ENCODE measurements around the gene CLTCL1. TPM values are rescaled to one million over a fixed set of nuclear protein-coding genes. Genes with fewer than 3 reads are reported as not detected.

The CLTCL1 gene
- total RNA-seq, 4 donors from 2014 or later: 5.7 to 11.7 (median 8.4) TPM

- 74 to 76% methylated on average over 4 of the region's 4 CpGs for WGBS, 2 donors (ENCODE audit: low coverage in 1 of 2)
- ATAC-seq: no peak
- no peaks in the 10 kb centered on the region for H3K27me3 ChIP-seq
- H3K4me1 ChIP-seq: no peaks in the 10 kb centered on the region
- no peak overlapping the region for H3K4me3 ChIP-seq
- H3K9me3 ChIP-seq: peaks cover 0 to 5% (median 0%) of the 10 kb centered on the region in 3 donors
- H3K27ac ChIP-seq: no peak overlapping the region
- no peak for TF ChIP-seq EP300 (IDR thresholded peaks at IDR 0.05)
- no peak for TF ChIP-seq POLR2A (IDR thresholded peaks at IDR 0.05)
- TF ChIP-seq CTCF (IDR thresholded peaks at IDR 0.05): no peak
- no peak for TF ChIP-seq POLR2AphosphoS5 (IDR thresholded peaks at IDR 0.05)
- H3K36me3 ChIP-seq: peaks cover 0 to 29% of the 10 kb centered on the region in 2 donors
Measured at GRCh38 chr22:19271273-19271855, 20.2 kb downstream of the CLTCL1 start.

GRCh38 chr22:19270873-19271272, 20.6 kb downstream of the CLTCL1 start:
- TF ChIP-seq POLR2A (IDR thresholded peaks at IDR 0.05): no peak
- no peak for TF ChIP-seq POLR2AphosphoS5 (IDR thresholded peaks at IDR 0.05)
- TF ChIP-seq EP300 (IDR thresholded peaks at IDR 0.05): no peak
- no peak for TF ChIP-seq CTCF (IDR thresholded peaks at IDR 0.05)
- Histone ChIP-seq H3K4me1 (no peaks in the 10 kb centered on the region), H3K9me3 (peaks cover 0 to 10% (median 0%) of the 10 kb centered on the region in 3 donors), H3K36me3 (peaks cover 0 to 29% of the 10 kb centered on the region in 2 donors), H3K4me3 (no peak overlapping the region), H3K27me3 (no peaks in the 10 kb centered on the region), H3K27ac (no peak overlapping the region)
- WGBS, 2 donors (ENCODE audit: low coverage in 1 of 2): 100% methylated on average over 1 of the region's 1 CpG
- no peak for ATAC-seq

- Histone ChIP-seq H3K27me3 (no peaks in the 10 kb centered on the region), H3K27ac (no peak overlapping the region), H3K4me3 (no peak overlapping the region), H3K9me3 (peaks cover 0 to 13% (median 0%) of the 10 kb centered on the region in 3 donors), H3K36me3 (peaks cover 0 to 21% of the 10 kb centered on the region in 2 donors), H3K4me1 (no peaks in the 10 kb centered on the region)
- ATAC-seq: no peak
- 96% methylated on average over 2 of the region's 2 CpGs for WGBS, 2 donors (ENCODE audit: low coverage in 1 of 2)
- TF ChIP-seq CTCF (IDR thresholded peaks at IDR 0.05) (no peak), EP300 (IDR thresholded peaks at IDR 0.05) (no peak), POLR2AphosphoS5 (IDR thresholded peaks at IDR 0.05) (no peak), POLR2A (IDR thresholded peaks at IDR 0.05) (no peak)
Measured at GRCh38 chr22:19266547-19267086, 24.9 kb downstream of the CLTCL1 start.

GRCh38 chr22:19265779-19266178, 25.7 kb downstream of the CLTCL1 start:
- ATAC-seq: no peak
- TF ChIP-seq CTCF (IDR thresholded peaks at IDR 0.05): no peak
- no peak for TF ChIP-seq EP300 (IDR thresholded peaks at IDR 0.05)
- no peak for TF ChIP-seq POLR2A (IDR thresholded peaks at IDR 0.05)
- TF ChIP-seq POLR2AphosphoS5 (IDR thresholded peaks at IDR 0.05): no peak
- Histone ChIP-seq H3K4me3 (no peak overlapping the region), H3K9me3 (peaks cover 0 to 13% (median 0%) of the 10 kb centered on the region in 3 donors), H3K27ac (no peak overlapping the region), H3K4me1 (no peaks in the 10 kb centered on the region), H3K27me3 (no peaks in the 10 kb centered on the region), H3K36me3 (peaks cover 0 to 18% of the 10 kb centered on the region in 2 donors)
- 95 to 100% methylated on average over 2 of the region's 2 CpGs for WGBS, 2 donors (ENCODE audit: low coverage in 1 of 2)

GRCh38 chr22:19260804-19261203, 30.7 kb downstream of the CLTCL1 start:
- TF ChIP-seq POLR2A (IDR thresholded peaks at IDR 0.05) (no peak), EP300 (IDR thresholded peaks at IDR 0.05) (no peak)
- H3K27me3 ChIP-seq: no peaks in the 10 kb centered on the region
- H3K4me1 ChIP-seq: peaks cover 0 to 9% (median 0%) of the 10 kb centered on the region in 3 donors
- no peak overlapping the region for H3K27ac ChIP-seq
- H3K9me3 ChIP-seq: peaks cover 0 to 2% (median 0%) of the 10 kb centered on the region in 3 donors
- no peak overlapping the region for H3K4me3 ChIP-seq
- H3K36me3 ChIP-seq: peaks cover 0 to 14% of the 10 kb centered on the region in 2 donors
- no peak for ATAC-seq
- 91 to 95% methylated on average over 6 of the region's 6 CpGs for WGBS, 2 donors (ENCODE audit: low coverage in 1 of 2)
